ENCODE measurements around the gene LIMS3.
"Not testable (repeated sequence)": the region's sequence is repeated elsewhere in the genome, so short reads cannot be mapped to it uniquely, and the experiment has no call there.

Gene LIMS3

GRCh38 chr2:109898462-109899336 is at the start of gene LIMS3:
Gene LIMS3 (plus strand): TSS chr2:109898688. CDS start chr2:109898729, 41 bp downstream.
- not testable (repeated sequence) for H3K4me3 ChIP-seq (ENCODE audit: low read length); H3K27ac ChIP-seq (ENCODE audit: low read length); H3K9ac ChIP-seq (ENCODE audit: low read depth, low read length); H3K27me3 ChIP-seq (ENCODE audit: insufficient read depth, low read length); H3K36me3 ChIP-seq (ENCODE audit: insufficient read depth, low read depth, low read length); H3K9me3 ChIP-seq (ENCODE audit: insufficient read depth, low read depth, low read length); H3K4me1 ChIP-seq (ENCODE audit: insufficient read depth, low read length)

GRCh38 chr2:109871129-109871751 is 27.2 kb upstream of the LIMS3 start:
- H3K4me3 ChIP-seq (ENCODE audit: low read length); H3K9ac ChIP-seq (ENCODE audit: low read depth, low read length); H3K27me3 ChIP-seq (ENCODE audit: insufficient read depth, low read length); H3K27ac ChIP-seq (ENCODE audit: low read length); H3K36me3 ChIP-seq (ENCODE audit: insufficient read depth, low read depth, low read length); H3K4me1 ChIP-seq (ENCODE audit: insufficient read depth, low read length); H3K9me3 ChIP-seq (ENCODE audit: insufficient read depth, low read depth, low read length): not testable (repeated sequence)

- H3K27me3 ChIP-seq (ENCODE audit: insufficient read depth, low read length); H3K27ac ChIP-seq (ENCODE audit: low read length); H3K9me3 ChIP-seq (ENCODE audit: insufficient read depth, low read depth, low read length); H3K4me1 ChIP-seq (ENCODE audit: insufficient read depth, low read length); H3K36me3 ChIP-seq (ENCODE audit: insufficient read depth, low read depth, low read length); H3K4me3 ChIP-seq (ENCODE audit: low read length); H3K9ac ChIP-seq (ENCODE audit: low read depth, low read length): not testable (repeated sequence)
Measured at GRCh38 chr2:109876625-109877024, 21.9 kb upstream of the LIMS3 start.

- H3K9ac ChIP-seq (ENCODE audit: low read depth, low read length); H3K36me3 ChIP-seq (ENCODE audit: insufficient read depth, low read depth, low read length): not testable (repeated sequence)
Measured at GRCh38 chr2:109882112-109882511, 16.4 kb upstream of the LIMS3 start.

GRCh38 chr2:109888414-109888813 is 10.1 kb upstream of the LIMS3 start:
- H3K9me3 ChIP-seq (ENCODE audit: insufficient read depth, low read depth, low read length); H3K36me3 ChIP-seq (ENCODE audit: insufficient read depth, low read depth, low read length); H3K4me1 ChIP-seq (ENCODE audit: insufficient read depth, low read length); H3K4me3 ChIP-seq (ENCODE audit: low read length); H3K27ac ChIP-seq (ENCODE audit: low read length); H3K9ac ChIP-seq (ENCODE audit: low read depth, low read length); H3K27me3 ChIP-seq (ENCODE audit: insufficient read depth, low read length): not testable (repeated sequence)

More at GRCh38 chr2:109882112-109882511, 16.4 kb upstream of the LIMS3 start:
- H3K4me1 ChIP-seq (ENCODE audit: insufficient read depth, low read length); H3K4me3 ChIP-seq (ENCODE audit: low read length); H3K27me3 ChIP-seq (ENCODE audit: insufficient read depth, low read length); H3K9me3 ChIP-seq (ENCODE audit: insufficient read depth, low read depth, low read length); H3K27ac ChIP-seq (ENCODE audit: low read length): not testable (repeated sequence)

GRCh38 chr2:109889909-109890308 is 8.6 kb upstream of the LIMS3 start:
- not testable (repeated sequence) for H3K4me1 ChIP-seq (ENCODE audit: insufficient read depth, low read length); H3K36me3 ChIP-seq (ENCODE audit: insufficient read depth, low read depth, low read length); H3K27me3 ChIP-seq (ENCODE audit: insufficient read depth, low read length); H3K4me3 ChIP-seq (ENCODE audit: low read length); H3K27ac ChIP-seq (ENCODE audit: low read length); H3K9ac ChIP-seq (ENCODE audit: low read depth, low read length); H3K9me3 ChIP-seq (ENCODE audit: insufficient read depth, low read depth, low read length)

- not testable (repeated sequence) for H3K9me3 ChIP-seq (ENCODE audit: insufficient read depth, low read depth, low read length); H3K27ac ChIP-seq (ENCODE audit: low read length); H3K36me3 ChIP-seq (ENCODE audit: insufficient read depth, low read depth, low read length); H3K4me3 ChIP-seq (ENCODE audit: low read length); H3K9ac ChIP-seq (ENCODE audit: low read depth, low read length); H3K4me1 ChIP-seq (ENCODE audit: insufficient read depth, low read length); H3K27me3 ChIP-seq (ENCODE audit: insufficient read depth, low read length)
Measured at GRCh38 chr2:109891024-109891423, 7.5 kb upstream of the LIMS3 start.

GRCh38 chr2:109893736-109894135 is 4.8 kb upstream of the LIMS3 start:
- not testable (repeated sequence) for H3K27ac ChIP-seq (ENCODE audit: low read length); H3K9me3 ChIP-seq (ENCODE audit: insufficient read depth, low read depth, low read length); H3K9ac ChIP-seq (ENCODE audit: low read depth, low read length); H3K4me3 ChIP-seq (ENCODE audit: low read length); H3K27me3 ChIP-seq (ENCODE audit: insufficient read depth, low read length); H3K36me3 ChIP-seq (ENCODE audit: insufficient read depth, low read depth, low read length); H3K4me1 ChIP-seq (ENCODE audit: insufficient read depth, low read length)

GRCh38 chr2:109894141-109894540 is 4.3 kb upstream of the LIMS3 start:
- not testable (repeated sequence) for H3K9me3 ChIP-seq (ENCODE audit: insufficient read depth, low read depth, low read length); H3K9ac ChIP-seq (ENCODE audit: low read depth, low read length); H3K36me3 ChIP-seq (ENCODE audit: insufficient read depth, low read depth, low read length); H3K4me3 ChIP-seq (ENCODE audit: low read length); H3K27me3 ChIP-seq (ENCODE audit: insufficient read depth, low read length); H3K4me1 ChIP-seq (ENCODE audit: insufficient read depth, low read length); H3K27ac ChIP-seq (ENCODE audit: low read length)

GRCh38 chr2:109895090-109895869 is 3.2 kb upstream of the LIMS3 start:
- not testable (repeated sequence) for H3K4me1 ChIP-seq (ENCODE audit: insufficient read depth, low read length); H3K27ac ChIP-seq (ENCODE audit: low read length); H3K36me3 ChIP-seq (ENCODE audit: insufficient read depth, low read depth, low read length); H3K27me3 ChIP-seq (ENCODE audit: insufficient read depth, low read length); H3K4me3 ChIP-seq (ENCODE audit: low read length); H3K9ac ChIP-seq (ENCODE audit: low read depth, low read length); H3K9me3 ChIP-seq (ENCODE audit: insufficient read depth, low read depth, low read length)

- H3K9me3 ChIP-seq (ENCODE audit: insufficient read depth, low read depth, low read length); H3K27ac ChIP-seq (ENCODE audit: low read length); H3K27me3 ChIP-seq (ENCODE audit: insufficient read depth, low read length); H3K4me1 ChIP-seq (ENCODE audit: insufficient read depth, low read length); H3K9ac ChIP-seq (ENCODE audit: low read depth, low read length); H3K4me3 ChIP-seq (ENCODE audit: low read length); H3K36me3 ChIP-seq (ENCODE audit: insufficient read depth, low read depth, low read length): not testable (repeated sequence)
Measured at GRCh38 chr2:109896212-109896611, 2.3 kb upstream of the LIMS3 start.
